Measurements from ENCODE around the gene CRIP2. TPM values are rescaled to one million over a fixed set of nuclear protein-coding genes. Genes with fewer than 3 reads are reported as not detected.

The CRIP2 gene
- total RNA-seq, 1 donor from 2014 or later = 71.8 TPM

DNA sequence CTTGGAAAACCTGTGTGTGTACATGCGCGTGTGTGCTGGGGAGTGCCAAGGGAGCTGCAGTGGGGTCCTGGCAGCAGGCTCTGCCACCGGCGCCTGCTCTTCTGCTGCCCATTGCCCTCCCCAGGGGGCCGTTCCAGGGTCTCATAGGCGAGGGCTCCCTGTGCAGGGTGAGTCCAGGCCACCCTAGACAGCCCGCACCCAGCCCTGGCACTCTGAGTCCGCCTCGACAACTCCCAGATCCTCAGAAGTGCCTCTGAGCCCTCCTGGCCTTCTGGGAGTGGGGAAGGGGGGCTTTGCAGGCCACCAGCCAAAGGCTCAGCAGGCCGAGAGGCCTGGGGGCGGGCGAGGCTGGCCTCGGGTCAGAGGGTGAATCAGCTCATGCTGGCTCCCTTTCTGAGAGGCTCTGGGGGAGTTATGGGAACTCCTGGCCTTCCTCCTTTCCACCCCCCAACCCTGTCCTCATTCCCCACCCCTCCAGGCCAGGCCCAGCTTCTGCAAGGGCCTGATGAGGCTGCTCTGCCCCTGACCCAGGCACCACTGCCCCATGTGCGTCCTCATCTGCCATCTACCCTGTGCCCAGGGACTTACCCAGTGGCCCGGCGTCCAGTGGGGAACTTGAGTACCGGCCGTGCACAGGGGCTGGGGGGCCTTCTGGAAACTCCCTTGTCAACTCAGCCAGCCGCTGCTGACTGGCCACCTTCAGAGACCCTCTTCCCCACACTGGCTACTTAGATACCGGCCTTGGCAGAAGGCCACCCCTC lies 14.3 kb downstream of the CRIP2 start:
- Mint-ChIP-seq H3K9me3 (ENCODE audit: unreplicated experiment) (no peaks in the 10 kb centered on the region), H3K27ac (ENCODE audit: unreplicated experiment) (no peak overlapping the region), H3K4me3 (ENCODE audit: unreplicated experiment) (no peak overlapping the region), H3K27me3 (ENCODE audit: low read depth, unreplicated experiment) (peaks cover 3% of the 10 kb centered on the region), H3K4me1 (ENCODE audit: low read depth, unreplicated experiment) (peaks cover 6% of the 10 kb centered on the region), H3K36me3 (ENCODE audit: low read depth, unreplicated experiment) (no peaks in the 10 kb centered on the region)
- peaks cover 5% of the 10 kb centered on the region for H4K20me1 ChIP-seq (ENCODE audit: insufficient read depth, low read length)
- H2AFZ ChIP-seq (ENCODE audit: low read depth, low read length) = no peak overlapping the region
- H3K27ac ChIP-seq (ENCODE audit: low read depth, low read length) = no peak overlapping the region
- H3K4me3 ChIP-seq (ENCODE audit: insufficient read depth, low read depth, low read length) = no peak overlapping the region
- peaks cover 13% of the 10 kb centered on the region for H3K27me3 ChIP-seq (ENCODE audit: insufficient read depth, low read length)
- no peaks in the 10 kb centered on the region for H3K9me3 ChIP-seq (ENCODE audit: insufficient read depth, low read depth, low read length)
- peak overlapping the region; percentile 89 for H3K9ac ChIP-seq (ENCODE audit: low read length)
- DNase-seq (ENCODE audit: low read depth) (no peak), FAIRE-seq (no peak)
- H3K4me1 ChIP-seq (ENCODE audit: insufficient read depth, low read length) = peaks cover 13% of the 10 kb centered on the region
- peaks cover 8% of the 10 kb centered on the region for H3K79me2 ChIP-seq (ENCODE audit: insufficient read depth, low read length)
- TF ChIP-seq EZH2 (IDR thresholded peaks at IDR 0.05; ENCODE audit: insufficient read depth, low read length) = no peak
- TF ChIP-seq, protein P1, sequence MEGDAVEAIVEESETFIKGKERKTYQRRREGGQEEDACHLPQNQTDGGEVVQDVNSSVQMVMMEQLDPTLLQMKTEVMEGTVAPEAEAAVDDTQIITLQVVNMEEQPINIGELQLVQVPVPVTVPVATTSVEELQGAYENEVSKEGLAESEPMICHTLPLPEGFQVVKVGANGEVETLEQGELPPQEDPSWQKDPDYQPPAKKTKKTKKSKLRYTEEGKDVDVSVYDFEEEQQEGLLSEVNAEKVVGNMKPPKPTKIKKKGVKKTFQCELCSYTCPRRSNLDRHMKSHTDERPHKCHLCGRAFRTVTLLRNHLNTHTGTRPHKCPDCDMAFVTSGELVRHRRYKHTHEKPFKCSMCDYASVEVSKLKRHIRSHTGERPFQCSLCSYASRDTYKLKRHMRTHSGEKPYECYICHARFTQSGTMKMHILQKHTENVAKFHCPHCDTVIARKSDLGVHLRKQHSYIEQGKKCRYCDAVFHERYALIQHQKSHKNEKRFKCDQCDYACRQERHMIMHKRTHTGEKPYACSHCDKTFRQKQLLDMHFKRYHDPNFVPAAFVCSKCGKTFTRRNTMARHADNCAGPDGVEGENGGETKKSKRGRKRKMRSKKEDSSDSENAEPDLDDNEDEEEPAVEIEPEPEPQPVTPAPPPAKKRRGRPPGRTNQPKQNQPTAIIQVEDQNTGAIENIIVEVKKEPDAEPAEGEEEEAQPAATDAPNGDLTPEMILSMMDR (IDR thresholded peaks at IDR 0.05; ENCODE audit: insufficient read depth, low read depth, low read length) = no peak
- no peaks in the 10 kb centered on the region for H3K36me3 ChIP-seq (ENCODE audit: insufficient read depth, low read length)
- H3K4me2 ChIP-seq (ENCODE audit: low read length) = peak overlapping the region; percentile 98

DNA sequence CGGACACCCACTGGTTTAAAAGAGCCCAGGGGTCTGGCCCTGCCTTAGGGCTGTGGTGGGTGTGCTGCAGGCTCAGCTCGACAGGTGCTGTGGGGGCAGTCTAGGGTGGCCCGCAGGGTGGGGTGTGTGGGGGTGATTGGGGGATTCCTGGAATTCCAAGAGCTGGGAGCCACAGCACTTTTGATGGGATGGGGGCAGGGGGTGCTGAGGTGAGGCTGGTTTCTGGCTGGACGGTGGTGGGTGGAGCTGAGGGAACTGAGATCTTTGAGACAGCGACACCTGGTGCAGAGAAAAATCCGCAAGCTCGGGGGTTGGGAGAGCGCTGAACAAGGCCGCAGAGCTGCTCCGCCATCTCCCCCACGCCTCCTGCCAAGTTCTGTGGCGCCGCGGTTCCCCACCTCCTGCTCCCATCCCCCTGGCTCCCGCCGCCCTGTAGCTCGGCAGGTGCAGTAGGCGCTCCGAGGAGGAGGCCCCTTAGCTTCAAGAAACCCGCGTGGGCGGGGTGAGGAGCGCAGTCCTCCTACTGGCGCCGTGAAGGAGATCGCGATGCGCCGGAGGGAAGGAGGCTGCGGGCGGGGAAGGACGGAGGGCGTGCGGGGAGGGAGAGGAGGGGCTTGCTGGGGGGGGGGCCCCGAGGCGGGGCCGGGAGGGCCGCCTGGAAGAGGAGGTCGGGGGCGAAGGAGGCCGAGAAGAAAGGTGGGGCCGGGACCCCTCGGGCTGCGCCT lies 15.1 kb downstream of the CRIP2 start:
- H3K4me1 ChIP-seq (ENCODE audit: insufficient read depth, low read length) = peaks cover 13% of the 10 kb centered on the region
- H3K9me3 ChIP-seq (ENCODE audit: insufficient read depth, low read depth, low read length) = no peaks in the 10 kb centered on the region
- peak overlapping the region; percentile 76 for H3K4me3 Mint-ChIP-seq (ENCODE audit: unreplicated experiment)
- peaks cover 8% of the 10 kb centered on the region for H3K79me2 ChIP-seq (ENCODE audit: insufficient read depth, low read length)
- peak overlapping the region; percentile 89 for H3K9ac ChIP-seq (ENCODE audit: low read length)
- peaks cover 1% of the 10 kb centered on the region for H3K4me1 Mint-ChIP-seq (ENCODE audit: low read depth, unreplicated experiment)
- no peaks in the 10 kb centered on the region for H3K36me3 Mint-ChIP-seq (ENCODE audit: low read depth, unreplicated experiment)
- H3K27me3 Mint-ChIP-seq (ENCODE audit: low read depth, unreplicated experiment) = peaks cover 3% of the 10 kb centered on the region
- no peaks in the 10 kb centered on the region for H3K9me3 Mint-ChIP-seq (ENCODE audit: unreplicated experiment)
- H3K27me3 ChIP-seq (ENCODE audit: insufficient read depth, low read length) = peaks cover 13% of the 10 kb centered on the region
- H3K4me3 ChIP-seq (ENCODE audit: insufficient read depth, low read depth, low read length) = peak overlapping the region; percentile 69
- peak overlapping the region; percentile 98 for H3K4me2 ChIP-seq (ENCODE audit: low read length)
- DNase-seq (ENCODE audit: low read depth) = peak; percentile 68
- TF ChIP-seq EZH2 (IDR thresholded peaks at IDR 0.05; ENCODE audit: insufficient read depth, low read length) = no peak
- TF ChIP-seq, protein P1 (IDR thresholded peaks at IDR 0.05; ENCODE audit: insufficient read depth, low read depth, low read length) = peak; percentile 45
- peaks cover 5% of the 10 kb centered on the region for H4K20me1 ChIP-seq (ENCODE audit: insufficient read depth, low read length)
- peak overlapping the region; percentile 92 for H2AFZ ChIP-seq (ENCODE audit: low read depth, low read length)
- no peaks in the 10 kb centered on the region for H3K36me3 ChIP-seq (ENCODE audit: insufficient read depth, low read length)
- FAIRE-seq = no peak
- peak overlapping the region; percentile 77 for H3K27ac Mint-ChIP-seq (ENCODE audit: unreplicated experiment)
- H3K27ac ChIP-seq (ENCODE audit: low read depth, low read length) = peak overlapping the region; percentile 75
